Stimulated activated CD4-positive, alpha-beta T cell treated with anti-CD3 and anti-CD28 coated beads, TNF-alpha, amount 100 ng/mL, for 48 hours (primary cell): ENCODE measurements around the gene C8G.

Experiments
- DNase-seq, 3 donors: peaks; one replicate each; pipeline ENCODE4 v3.0.0-alpha.2; 2020; ENCODE audit warnings: low read depth in 3 of 3

The C8G gene

DNA sequence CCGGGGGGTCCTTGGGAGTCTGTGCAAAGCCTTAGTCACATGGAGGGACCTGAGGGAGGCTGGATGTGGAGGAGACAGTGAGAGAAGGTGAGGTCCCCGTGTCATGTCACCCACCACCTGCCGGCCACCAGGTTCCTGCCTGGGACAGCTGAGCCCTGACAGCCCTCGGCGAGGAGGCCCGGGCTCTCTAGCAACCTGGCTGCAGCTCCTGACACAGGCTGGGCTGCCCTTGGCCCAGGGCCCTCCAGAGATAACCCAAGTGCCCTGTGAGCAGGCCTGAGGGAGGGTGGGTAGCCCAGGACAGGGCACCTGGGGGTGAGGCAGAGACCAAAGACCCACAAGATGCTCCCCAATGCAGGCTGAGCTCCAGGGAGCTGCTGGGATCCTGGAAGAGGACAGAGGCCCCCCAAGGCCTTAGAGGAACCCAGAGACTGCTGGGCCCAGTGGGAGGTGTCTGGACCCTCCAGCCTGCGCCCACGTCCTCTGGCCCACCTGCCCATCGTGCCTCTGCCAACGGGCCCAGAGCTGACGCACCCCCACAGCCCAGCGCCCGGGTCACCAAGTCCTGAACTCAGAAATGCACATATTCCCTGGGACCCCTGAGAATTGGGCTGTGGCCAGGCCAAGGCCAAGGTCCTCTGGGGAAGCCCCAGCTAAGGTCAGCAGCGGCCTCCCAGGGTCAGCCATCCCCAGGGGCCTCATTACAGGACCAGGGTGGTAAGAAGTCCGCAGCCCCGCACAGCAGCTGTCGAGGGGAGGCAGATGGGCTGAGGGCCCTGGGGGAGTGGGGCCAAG is 23.5 kb downstream of the C8G start:
- DNase-seq, result no peak

GRCh38 chr9:136969150-136969549 is 24.1 kb downstream of the C8G start:
- no peak for DNase-seq

DNA sequence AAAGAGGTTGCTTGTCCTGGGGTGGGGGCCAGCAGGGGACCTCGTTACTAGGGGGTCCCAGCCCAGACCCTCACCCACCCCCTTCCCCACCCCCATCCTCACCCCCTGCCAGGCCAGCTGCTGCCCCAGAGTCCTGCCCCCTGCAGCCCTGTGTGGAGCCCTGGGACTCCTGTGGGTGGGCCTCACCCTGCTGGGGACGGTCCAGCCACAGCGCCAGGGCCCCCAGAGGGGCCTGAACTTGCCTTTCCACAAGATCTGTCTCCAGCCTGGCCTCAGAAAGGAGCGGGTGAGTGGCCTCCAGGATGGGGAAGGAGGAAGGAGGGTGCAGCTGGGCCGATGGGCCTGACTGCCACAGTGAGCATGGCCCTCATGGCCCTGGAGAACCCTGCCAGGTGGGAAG is 24.7 kb downstream of the C8G start:
- DNase-seq, result no peak

DNA sequence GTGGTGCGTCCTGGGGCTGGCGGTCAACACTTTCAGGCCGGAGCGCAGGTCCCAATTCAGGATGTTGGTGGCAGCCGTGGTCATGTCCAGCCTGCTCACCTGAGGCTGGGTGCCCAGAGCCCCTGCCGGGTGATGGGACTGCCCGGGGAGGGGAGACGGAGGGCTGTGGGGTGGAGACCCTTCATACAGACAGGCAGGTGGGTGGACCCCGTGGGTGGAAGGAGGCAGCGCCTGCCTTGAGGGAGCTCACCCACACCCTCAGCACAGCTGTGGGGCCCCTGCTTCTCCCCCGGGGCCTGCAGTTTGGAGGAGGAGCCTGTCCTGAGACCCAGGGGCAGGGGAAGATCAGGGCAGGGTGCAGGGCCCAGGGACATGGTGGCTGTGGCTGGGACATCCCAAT is 25.3 kb downstream of the C8G start:
- no peak for DNase-seq

GRCh38 chr9:136971746-136972145 is 26.7 kb downstream of the C8G start:
- DNase-seq, result no peak

GRCh38 chr9:136972335-136972734 is 27.3 kb downstream of the C8G start:
- DNase-seq, result no peak

GRCh38 chr9:136972743-136973142 is 27.7 kb downstream of the C8G start:
- no peak for DNase-seq

- no peak for DNase-seq
Measured at GRCh38 chr9:136973618-136974617, 28.9 kb downstream of the C8G start.

DNA sequence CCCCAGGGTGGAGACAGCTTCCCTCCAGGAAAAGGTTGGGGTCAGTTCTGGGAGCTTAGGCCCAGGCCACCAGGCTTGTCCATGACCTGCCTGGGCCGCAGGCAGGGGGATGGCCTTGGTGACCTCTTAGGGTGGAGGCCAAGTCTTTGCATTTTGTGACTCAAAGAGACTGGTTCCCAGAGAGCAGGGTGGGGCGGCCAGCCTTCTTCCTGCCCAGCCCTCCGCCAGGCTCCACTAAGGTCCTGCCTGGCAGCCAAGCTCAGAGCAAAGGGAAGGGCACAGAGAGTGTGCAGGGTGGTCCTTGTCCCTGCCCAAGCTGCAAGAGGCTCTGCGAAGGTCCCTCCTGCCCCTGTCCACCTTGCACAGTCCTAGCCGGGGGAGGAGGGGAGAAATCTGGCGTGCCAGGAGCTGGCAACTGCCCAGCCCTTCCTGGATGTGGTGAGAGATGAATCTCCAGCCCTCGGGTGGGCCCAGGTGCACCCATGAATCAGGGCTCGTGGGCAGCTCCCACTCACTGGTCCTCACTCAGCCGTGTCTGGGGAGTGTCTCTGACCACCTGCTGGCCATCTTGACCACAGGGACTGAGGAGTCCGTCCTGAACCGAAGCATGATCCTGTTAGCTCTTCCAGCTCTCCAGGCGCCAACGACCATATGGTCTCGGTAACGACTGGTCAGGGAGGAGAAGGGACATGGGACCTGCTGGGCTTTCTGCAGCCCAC is 29.9 kb downstream of the C8G start:
- DNase-seq, result no peak

DNA sequence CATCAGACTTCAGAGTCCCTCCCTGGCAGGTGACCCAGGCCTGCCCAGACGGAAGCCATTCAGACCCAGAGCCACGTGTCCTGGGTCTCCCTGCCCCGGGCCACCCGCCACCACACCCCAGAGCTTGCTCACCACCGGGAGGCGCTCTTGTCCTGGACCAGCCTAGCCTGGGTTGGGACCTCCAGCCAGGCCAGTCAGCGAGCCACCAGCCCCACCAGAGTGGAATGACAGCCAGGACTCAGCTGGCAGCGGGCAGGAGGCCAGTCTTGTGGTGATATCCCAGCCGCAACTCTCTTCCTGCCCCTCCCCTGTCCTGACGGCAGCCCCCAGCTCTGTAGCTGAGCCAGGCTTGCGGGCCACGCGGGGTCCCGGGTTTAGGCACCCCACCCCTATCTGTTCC is 30.6 kb downstream of the C8G start:
- DNase-seq, result peak in 1 of 3 donors; percentile 41

DNA sequence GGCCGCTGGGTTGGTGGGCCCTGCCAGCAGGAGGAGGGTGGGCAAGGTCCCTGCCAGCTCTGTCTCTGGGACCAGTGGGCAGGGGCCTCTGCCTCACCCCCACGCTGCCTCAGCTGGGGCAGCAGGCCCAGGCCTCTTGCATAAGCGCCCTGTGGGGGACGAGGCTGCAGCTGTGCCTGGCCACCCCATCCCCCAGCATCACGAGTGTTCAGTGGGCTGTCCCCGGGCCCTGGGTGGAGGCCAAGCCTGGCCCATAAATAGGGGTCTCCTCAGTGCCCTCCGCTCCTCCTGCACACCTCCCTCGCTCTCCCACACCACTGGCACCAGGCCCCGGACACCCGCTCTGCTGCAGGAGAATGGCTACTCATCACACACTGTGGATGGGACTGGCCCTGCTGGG is 32.2 kb downstream of the C8G start, which contains the start of gene PTGDS:
TSS of gene PTGDS (plus strand) at position 282 of the 400 bp plus-strand sequence. CDS start at position 357, 75 bp downstream.
- DNase-seq, result no peak

DNA sequence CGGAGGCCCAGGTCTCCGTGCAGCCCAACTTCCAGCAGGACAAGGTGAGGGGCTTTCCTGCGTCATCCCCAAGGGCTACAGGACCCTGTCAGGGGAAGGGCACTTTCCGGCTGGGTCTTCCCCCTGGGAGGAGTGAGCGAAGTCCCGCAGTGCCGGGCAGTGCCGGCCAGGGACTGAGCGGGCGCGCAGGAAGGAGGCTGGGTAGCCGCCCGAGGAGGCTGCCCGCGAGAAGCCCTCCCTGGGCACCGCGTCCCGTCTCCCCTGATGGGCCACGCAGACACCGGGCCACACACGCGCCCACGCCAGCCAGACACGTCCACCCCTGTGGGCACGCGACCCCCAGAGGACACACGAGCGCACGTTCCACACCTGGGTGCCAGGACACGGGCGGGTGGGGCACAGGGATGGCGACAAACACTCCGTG is 32.6 kb downstream of the C8G start:
- no peak for DNase-seq

GRCh38 chr9:136978073-136978864 is 33.2 kb downstream of the C8G start:
- peak; percentile 48 to 72 (median 52) for DNase-seq

GRCh38 chr9:136978865-136979544 is 34.0 kb downstream of the C8G start:
- DNase-seq, result no peak

GRCh38 chr9:136979769-136980587 is 34.9 kb downstream of the C8G start:
- no peak for DNase-seq

DNA sequence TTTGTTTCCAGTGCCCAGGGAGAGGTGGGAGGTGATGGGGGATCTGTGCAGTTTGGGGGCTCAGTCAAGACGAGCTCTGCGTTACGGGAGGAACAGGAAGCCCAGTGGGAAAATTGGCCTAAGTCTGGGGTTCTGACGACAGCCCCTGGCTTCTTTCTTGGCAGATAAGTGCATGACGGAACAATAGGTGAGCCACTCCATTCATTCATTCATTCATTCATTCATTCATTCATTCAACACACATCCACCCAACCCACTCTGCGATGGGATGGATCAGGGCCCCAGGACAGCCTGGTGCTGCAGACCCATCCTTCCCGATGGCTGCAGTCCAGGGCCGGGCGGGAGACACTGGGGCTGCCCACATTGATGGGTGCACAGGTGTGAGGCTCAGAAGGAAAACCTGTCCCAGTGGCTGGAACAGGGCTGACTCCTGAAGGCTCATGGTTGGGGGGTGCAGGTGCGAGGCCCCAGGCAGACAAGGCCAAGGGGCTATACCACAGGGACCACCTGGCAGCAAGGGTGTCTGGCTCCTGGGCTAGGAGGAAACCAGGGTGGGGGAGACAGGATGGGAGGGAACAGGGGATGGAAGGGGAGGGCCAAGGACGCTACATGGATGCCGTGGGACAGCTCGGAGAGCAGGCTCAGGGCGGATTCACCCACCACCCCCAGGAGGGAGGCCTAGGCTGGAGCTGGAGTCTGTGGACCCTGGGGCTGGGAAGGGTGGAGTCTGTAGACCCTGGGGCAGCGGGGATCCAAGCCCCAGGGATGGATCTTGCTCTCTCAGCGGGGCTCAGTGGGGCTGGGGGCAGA is 35.8 kb downstream of the C8G start:
- no peak for DNase-seq

DNA sequence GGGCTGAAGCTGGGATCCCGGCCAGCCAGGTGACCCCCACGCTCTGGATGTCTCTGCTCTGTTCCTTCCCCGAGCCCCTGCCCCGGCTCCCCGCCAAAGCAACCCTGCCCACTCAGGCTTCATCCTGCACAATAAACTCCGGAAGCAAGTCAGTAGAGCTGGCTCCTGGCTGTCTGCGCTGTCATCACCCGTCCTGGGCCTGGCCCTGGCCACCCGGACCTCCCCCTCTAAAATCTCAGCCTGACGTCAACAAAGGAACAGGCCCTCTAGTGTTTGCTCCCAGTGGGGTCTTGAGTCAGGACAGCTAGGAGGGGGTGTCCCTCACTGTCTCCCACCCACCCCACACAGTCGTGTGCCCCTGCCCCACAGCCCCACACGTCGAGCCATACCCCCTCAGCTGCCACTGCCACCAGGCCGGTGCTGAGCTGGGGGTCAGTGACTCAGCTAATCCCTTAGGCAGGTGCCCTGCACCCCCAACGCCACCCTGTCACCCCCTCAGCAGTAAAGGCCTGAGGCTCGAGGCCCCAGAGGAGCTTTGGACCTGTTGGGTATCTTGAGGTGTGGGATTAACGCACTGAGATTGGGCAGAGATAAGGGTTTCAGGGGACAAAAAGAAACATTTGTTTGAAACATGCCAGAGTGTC is 36.7 kb downstream of the C8G start:
- DNase-seq, result no peak
